ENCODE data around the gene SELENOK.

The SELENOK gene

DNA sequence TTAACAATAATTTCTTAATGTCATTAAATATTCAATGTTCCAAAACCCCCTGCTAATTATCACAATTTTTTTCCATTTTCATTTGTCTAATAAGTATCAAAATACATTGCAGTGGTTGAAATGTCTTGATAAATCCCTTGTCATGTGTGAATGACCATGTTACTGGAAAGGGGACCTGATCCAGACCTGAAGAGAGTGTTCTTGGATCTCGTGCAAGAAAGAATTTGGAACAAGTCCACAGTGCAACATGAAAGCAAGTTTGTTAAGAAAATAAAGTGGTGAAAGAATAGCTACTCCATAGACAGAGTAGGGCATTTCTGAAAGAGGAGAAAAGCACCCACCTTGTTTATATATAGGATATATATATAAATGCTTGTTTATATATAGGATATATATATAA lies 10.4 kb upstream of the SELENOK start:
- DNase-seq (ENCODE audit: low read depth, low spot score) = no peak
- TF ChIP-seq, protein P1, sequence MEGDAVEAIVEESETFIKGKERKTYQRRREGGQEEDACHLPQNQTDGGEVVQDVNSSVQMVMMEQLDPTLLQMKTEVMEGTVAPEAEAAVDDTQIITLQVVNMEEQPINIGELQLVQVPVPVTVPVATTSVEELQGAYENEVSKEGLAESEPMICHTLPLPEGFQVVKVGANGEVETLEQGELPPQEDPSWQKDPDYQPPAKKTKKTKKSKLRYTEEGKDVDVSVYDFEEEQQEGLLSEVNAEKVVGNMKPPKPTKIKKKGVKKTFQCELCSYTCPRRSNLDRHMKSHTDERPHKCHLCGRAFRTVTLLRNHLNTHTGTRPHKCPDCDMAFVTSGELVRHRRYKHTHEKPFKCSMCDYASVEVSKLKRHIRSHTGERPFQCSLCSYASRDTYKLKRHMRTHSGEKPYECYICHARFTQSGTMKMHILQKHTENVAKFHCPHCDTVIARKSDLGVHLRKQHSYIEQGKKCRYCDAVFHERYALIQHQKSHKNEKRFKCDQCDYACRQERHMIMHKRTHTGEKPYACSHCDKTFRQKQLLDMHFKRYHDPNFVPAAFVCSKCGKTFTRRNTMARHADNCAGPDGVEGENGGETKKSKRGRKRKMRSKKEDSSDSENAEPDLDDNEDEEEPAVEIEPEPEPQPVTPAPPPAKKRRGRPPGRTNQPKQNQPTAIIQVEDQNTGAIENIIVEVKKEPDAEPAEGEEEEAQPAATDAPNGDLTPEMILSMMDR (IDR thresholded peaks at IDR 0.05; ENCODE audit: low read depth, low read length) = no peak
- in situ Hi-C loops (cut with HindIII; ENCODE audit: low sequenced_read_pairs) = no loop called here
- no peak overlapping the region for H3K4me3 ChIP-seq (ENCODE audit: low read depth, low read length)

DNA sequence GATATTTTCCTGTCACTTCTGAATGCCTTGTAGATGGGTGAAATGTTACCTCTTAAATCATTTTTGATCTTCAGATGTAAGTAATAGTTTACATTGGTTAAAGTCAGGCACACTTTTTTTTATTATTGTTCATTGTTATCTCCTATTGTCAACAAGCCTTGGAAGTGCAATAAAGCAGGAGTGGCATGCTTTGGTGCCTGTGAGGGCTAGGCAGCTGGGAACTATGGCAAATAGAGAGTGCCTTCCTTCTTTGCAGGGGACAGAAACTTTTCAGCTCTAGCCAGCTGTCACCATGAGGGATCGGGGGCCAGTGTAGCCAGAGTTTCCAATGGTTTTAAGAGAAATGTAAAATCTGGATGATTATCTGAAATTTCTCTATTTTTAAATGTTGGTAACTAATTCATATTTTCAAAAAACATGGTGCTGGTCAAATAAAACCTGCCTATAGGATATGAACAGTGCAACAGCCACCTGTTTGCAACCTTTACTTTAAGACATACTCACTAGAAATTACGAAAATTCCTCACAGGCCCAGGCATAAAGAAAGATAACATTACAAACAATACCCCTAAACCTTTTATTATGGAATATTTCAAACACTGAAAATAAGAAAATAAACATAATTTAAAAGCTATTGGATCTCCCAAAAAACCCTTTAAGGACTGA lies 9.1 kb upstream of the SELENOK start:
- TF ChIP-seq, protein P1 (IDR thresholded peaks at IDR 0.05; ENCODE audit: low read depth, low read length) = no peak
- in situ Hi-C loops (cut with HindIII; ENCODE audit: low sequenced_read_pairs) = no loop called here
- H3K4me3 ChIP-seq (ENCODE audit: low read depth, low read length) = no peak overlapping the region
- no peak for DNase-seq (ENCODE audit: low read depth, low spot score)

DNA sequence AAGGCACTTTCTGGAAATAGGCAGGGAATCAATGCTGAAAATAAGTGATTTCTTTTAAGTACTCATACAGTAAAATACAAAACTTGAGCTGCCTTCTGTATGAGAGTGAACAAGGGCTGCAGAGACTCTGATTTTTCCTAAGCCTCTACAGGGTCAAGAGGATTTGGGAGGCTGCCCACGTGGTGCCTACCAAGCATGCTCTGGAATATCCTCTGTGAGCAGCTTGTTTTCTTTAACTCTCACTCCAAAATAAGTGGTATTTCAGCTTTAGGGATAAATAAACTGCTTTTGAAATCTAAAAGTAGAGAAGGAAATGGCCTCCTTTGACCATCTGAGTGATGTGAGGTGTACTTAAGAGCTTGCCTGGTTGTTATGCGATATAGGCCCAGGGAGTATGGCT lies 8.1 kb upstream of the SELENOK start:
- no peak overlapping the region for H3K4me3 ChIP-seq (ENCODE audit: low read depth, low read length)
- no peak for DNase-seq (ENCODE audit: low read depth, low spot score)
- TF ChIP-seq, protein P1 (IDR thresholded peaks at IDR 0.05; ENCODE audit: low read depth, low read length) = no peak
- in situ Hi-C loops (cut with HindIII; ENCODE audit: low sequenced_read_pairs) = no loop called here

DNA sequence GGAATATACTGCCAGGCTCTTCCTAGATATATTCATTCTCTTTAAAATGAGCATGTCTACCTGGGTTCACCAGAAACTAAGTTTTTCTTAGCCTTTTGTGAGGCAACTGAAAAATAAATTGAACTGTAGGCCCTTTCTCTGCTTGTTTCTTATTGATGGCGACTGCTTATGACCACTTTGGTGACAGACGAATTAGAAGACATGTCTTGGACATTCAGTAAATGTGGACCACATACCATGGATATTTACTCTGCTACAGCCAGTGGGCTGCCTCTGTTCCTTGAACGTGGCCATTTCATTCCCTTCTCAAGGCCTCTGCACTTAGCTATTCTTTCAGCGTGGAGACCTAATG lies 603 bp upstream of the SELENOK start:
- peak overlapping the region; percentile 76 for H3K4me3 ChIP-seq (ENCODE audit: low read depth, low read length)
- TF ChIP-seq, protein P1 (IDR thresholded peaks at IDR 0.05; ENCODE audit: low read depth, low read length) = no peak
- in situ Hi-C loops (cut with HindIII; ENCODE audit: low sequenced_read_pairs) = no loop called here
- no peak for DNase-seq (ENCODE audit: low read depth, low spot score)

DNA sequence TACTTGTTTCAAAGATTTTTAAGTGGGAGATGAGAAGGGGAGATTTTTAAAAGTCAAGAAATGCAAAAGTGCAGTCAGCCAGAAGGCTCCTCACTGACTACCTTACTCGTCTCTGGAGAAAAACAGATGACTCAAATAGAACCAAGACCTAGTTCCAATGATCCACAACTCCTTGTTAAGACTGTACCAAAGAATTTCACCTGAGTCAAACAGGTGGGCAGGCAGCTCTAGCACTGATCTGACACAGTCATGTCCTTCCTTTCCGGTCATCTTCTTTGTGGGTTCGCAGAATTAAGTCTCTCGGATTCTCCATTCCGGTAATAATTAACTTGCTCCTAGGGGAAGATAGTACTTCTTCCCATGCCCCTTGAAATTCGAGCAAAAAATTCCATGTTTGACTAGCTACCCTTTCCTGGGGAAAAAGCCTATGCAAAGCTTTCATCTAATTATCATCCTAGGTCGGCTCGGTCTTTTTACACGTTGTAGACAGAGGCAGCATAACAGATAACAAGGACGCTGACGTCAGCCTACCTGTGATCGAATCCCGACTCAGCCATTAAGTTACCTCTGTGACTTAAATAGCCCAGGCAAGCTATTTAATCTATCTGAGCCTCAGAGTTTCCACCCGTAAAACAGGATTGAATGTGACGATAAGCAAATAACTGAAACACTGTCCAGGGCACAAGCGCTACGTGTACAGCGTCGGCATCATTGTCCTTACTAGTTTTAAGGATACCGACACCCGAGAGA lies 758 bp downstream of the SELENOK start:
- TF ChIP-seq, protein P1 (IDR thresholded peaks at IDR 0.05; ENCODE audit: low read depth, low read length) = no peak
- DNase-seq (ENCODE audit: low read depth, low spot score) = peak; percentile 33
- H3K4me3 ChIP-seq (ENCODE audit: low read depth, low read length) = peak overlapping the region; percentile 76
- in situ Hi-C loops (cut with HindIII; ENCODE audit: low sequenced_read_pairs) = no loop called here

DNA sequence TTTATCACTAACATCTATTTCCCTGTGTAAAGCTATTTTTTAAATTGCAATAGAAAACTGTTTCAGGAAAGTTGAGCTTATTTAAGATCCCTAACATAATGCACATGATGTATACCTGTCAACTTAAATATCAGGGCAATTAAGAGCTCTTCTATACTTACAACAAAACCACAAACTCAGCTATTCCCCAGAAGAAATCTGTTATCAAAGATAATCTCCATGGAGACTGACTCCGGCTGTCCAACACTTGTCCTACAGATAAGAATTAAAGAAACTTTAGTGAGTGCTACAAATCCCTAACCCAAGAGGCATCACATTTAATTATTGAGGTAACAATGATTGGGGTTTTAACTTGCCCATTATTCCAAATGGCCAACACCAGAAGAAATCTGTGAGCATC lies 3.4 kb downstream of the SELENOK start:
- no peak for DNase-seq (ENCODE audit: low read depth, low spot score)
- in situ Hi-C loops (cut with HindIII; ENCODE audit: low sequenced_read_pairs) = no loop called here
- no peak overlapping the region for H3K4me3 ChIP-seq (ENCODE audit: low read depth, low read length)
- TF ChIP-seq, protein P1 (IDR thresholded peaks at IDR 0.05; ENCODE audit: low read depth, low read length) = no peak

All from astrocyte of the spinal cord (primary cell).